Trophoblast cell (in vitro differentiated cells and primary cell): ENCODE measurements around the gene FAM25G.

ENCODE experiments used
- DNase-seq, 2 donors: peaks; one replicate each; pipeline ENCODE4 v3.0.0-alpha.2; 2016
- H2AFZ ChIP-seq: 2 replicates; pipeline ENCODE4 v1.6.1; 2013; ENCODE audit warnings: low read length, moderate library complexity, mild to moderate bottlenecking; ENCODE audit not compliant: insufficient read depth, poor library complexity
- H2AK5ac ChIP-seq: 2 replicates; pipeline ENCODE4 v1.6.1; 2013; ENCODE audit warnings: mild to moderate bottlenecking, low read length
- H2BK120ac ChIP-seq: 2 replicates; pipeline ENCODE4 v1.6.1; 2013; ENCODE audit warnings: low read length, mild to moderate bottlenecking, moderate library complexity; ENCODE audit not compliant: insufficient read depth, poor library complexity
- H2BK12ac ChIP-seq: 2 replicates; pipeline ENCODE4 v1.6.1; 2013; ENCODE audit warnings: mild to moderate bottlenecking, low read length, moderate library complexity
- H2BK5ac ChIP-seq: 2 replicates; pipeline ENCODE4 v1.6.1; 2013; ENCODE audit warnings: low read length, low read depth, moderate library complexity, mild to moderate bottlenecking; ENCODE audit not compliant: poor library complexity
- H3K14ac ChIP-seq: 2 replicates; pipeline ENCODE4 v1.6.1; 2013; ENCODE audit warnings: mild to moderate bottlenecking, low read length
- H3K18ac ChIP-seq: 2 replicates; pipeline ENCODE4 v1.6.1; 2013; ENCODE audit warnings: mild to moderate bottlenecking, low read length
- H3K23ac ChIP-seq: 2 replicates; pipeline ENCODE4 v1.6.1; 2013; ENCODE audit warnings: low read length
- H3K27ac ChIP-seq: 2 replicates; pipeline ENCODE4 v1.5.1; 2013; ENCODE audit warnings: low read depth, mild to moderate bottlenecking, inconsistent platforms, low read length, moderate library complexity
- H3K27me3 ChIP-seq: 2 replicates; pipeline ENCODE4 v1.6.1; 2013; ENCODE audit warnings: inconsistent platforms, mild to moderate bottlenecking, low read length, moderate library complexity; ENCODE audit not compliant: insufficient read depth
- H3K36me3 ChIP-seq, 2 experiments: 1 replicate in 1 of 2; 2 replicates in 1 of 2; pipeline ENCODE4 v1.6.1; 2013; ENCODE audit warnings: low read length in 2 of 2, mild to moderate bottlenecking in 2 of 2, moderate library complexity in 1 of 2; ENCODE audit not compliant: insufficient read depth in 2 of 2, control insufficient read depth in 1 of 2
- H3K4ac ChIP-seq: 2 replicates; pipeline ENCODE4 v1.6.1; 2013; ENCODE audit warnings: low read depth, mild to moderate bottlenecking, low read length, moderate library complexity
- H3K4me1 ChIP-seq, 2 experiments: 1 replicate in 1 of 2; 2 replicates in 1 of 2; pipeline ENCODE4 v1.6.1; 2013; ENCODE audit warnings: low read length in 2 of 2, mild to moderate bottlenecking in 2 of 2, moderate library complexity in 1 of 2; ENCODE audit not compliant: insufficient read depth in 2 of 2, control insufficient read depth in 1 of 2
- H3K4me2 ChIP-seq: 2 replicates; pipeline ENCODE4 v1.6.1; 2013; ENCODE audit warnings: inconsistent platforms, mild to moderate bottlenecking, low read length, moderate library complexity
- H3K4me3 ChIP-seq: 2 replicates; pipeline ENCODE4 v1.5.1; 2013; ENCODE audit warnings: mild to moderate bottlenecking, low read depth, low read length, inconsistent platforms
- H3K79me1 ChIP-seq: one replicate; pipeline ENCODE4 v1.6.1; 2013; ENCODE audit warnings: low read length
- H3K79me2 ChIP-seq: 2 replicates; pipeline ENCODE4 v1.6.1; 2013; ENCODE audit warnings: low read length, mild to moderate bottlenecking; ENCODE audit not compliant: control insufficient read depth, insufficient read depth, poor library complexity
- H3K9ac ChIP-seq: 2 replicates; pipeline ENCODE4 v1.6.1; 2013; ENCODE audit warnings: mild to moderate bottlenecking, low read length
- H3K9me3 ChIP-seq: 2 replicates; pipeline ENCODE4 v1.6.1; 2013; ENCODE audit warnings: low read depth, mild to moderate bottlenecking, control low read depth, inconsistent platforms, low read length; ENCODE audit not compliant: insufficient read depth
- H4K12ac ChIP-seq: 2 replicates; pipeline ENCODE4 v1.6.1; 2013; ENCODE audit warnings: low read depth, mild to moderate bottlenecking, low read length, moderate library complexity
- H4K8ac ChIP-seq: 2 replicates; pipeline ENCODE4 v1.6.1; 2013; ENCODE audit warnings: low read depth, mild to moderate bottlenecking, low read length, moderate library complexity
- H4K91ac ChIP-seq: one replicate; pipeline ENCODE4 v1.6.1; 2013; ENCODE audit warnings: low read depth, mild to moderate bottlenecking, low read length, moderate library complexity
- WGBS: extraction: QIAGEN DNeasy Blood & Tissue Kit; methylation state at CpG from one replicate; pipeline ENCODE4 v1.1.7; 2013; ENCODE audit warnings: missing lambda C conversion rate; ENCODE audit not compliant: insufficient read length, insufficient coverage; ENCODE audit errors: extremely low coverage; 5-methylcytosine and 5-hydroxymethylcytosine counted together

FAM25G gene

GRCh38 chr10:47443145-47443544, 48.4 kb downstream of the FAM25G start:
- Histone ChIP-seq H4K12ac (no peak overlapping the region), H2AK5ac (no peak overlapping the region)
- no CpG with 5 or more reads among the region's 2 CpGs for WGBS

GRCh38 chr10:47442351-47442750, 49.1 kb downstream of the FAM25G start:
- H3K79me2 ChIP-seq, result peaks cover 3% of the 10 kb centered on the region
- peaks cover 9% of the 10 kb centered on the region for H3K79me1 ChIP-seq
- peak overlapping the region; percentile 67 for H4K8ac ChIP-seq
- peaks cover 4 to 7% of the 10 kb centered on the region in 2 experiments for H3K4me1 ChIP-seq
- H3K27ac ChIP-seq, result peak overlapping the region; percentile 76
- peak overlapping the region; percentile 76 for H3K14ac ChIP-seq
- no peak overlapping the region for H3K4me2 ChIP-seq
- H3K27me3 ChIP-seq, result no peaks in the 10 kb centered on the region
- H2BK12ac ChIP-seq, result peak overlapping the region; percentile 76
- peak overlapping the region; percentile 58 for H4K91ac ChIP-seq
- no peak overlapping the region for H3K4me3 ChIP-seq
- peak overlapping the region; percentile 21 for H2AK5ac ChIP-seq
- WGBS, result no CpG with 5 or more reads among the region's 5 CpGs
- H2BK120ac ChIP-seq, result peak overlapping the region; percentile 74
- H2BK5ac ChIP-seq, result peak overlapping the region; percentile 67
- no peak overlapping the region for H3K9ac ChIP-seq
- no peaks in the 10 kb centered on the region for H3K36me3 ChIP-seq
- no peak overlapping the region for H2AFZ ChIP-seq
- H3K18ac ChIP-seq, result peak overlapping the region; percentile 68
- peak; percentile 33 to 58 for DNase-seq
- peaks cover 10% of the 10 kb centered on the region for H3K9me3 ChIP-seq
- H3K23ac ChIP-seq, result no peak overlapping the region
- peak overlapping the region; percentile 22 for H3K4ac ChIP-seq
- H4K12ac ChIP-seq, result no peak overlapping the region

More at GRCh38 chr10:47443145-47443544, 48.4 kb downstream of the FAM25G start:
- Histone ChIP-seq H3K18ac (no peak overlapping the region), H3K36me3 (no peaks in the 10 kb centered on the region), H3K79me1 (peaks cover 9% of the 10 kb centered on the region), H3K9me3 (peaks cover 10% of the 10 kb centered on the region), H3K14ac (no peak overlapping the region), H3K79me2 (peaks cover 3% of the 10 kb centered on the region), H3K4ac (no peak overlapping the region), H3K27ac (no peak overlapping the region), H3K27me3 (no peaks in the 10 kb centered on the region), H4K8ac (no peak overlapping the region), H4K91ac (peak overlapping the region; percentile 6), H3K23ac (no peak overlapping the region), H2BK12ac (no peak overlapping the region), H3K4me1 (peaks cover 4 to 7% of the 10 kb centered on the region in 2 experiments), H2AFZ (no peak overlapping the region), H2BK120ac (no peak overlapping the region), H3K4me2 (no peak overlapping the region), H3K9ac (no peak overlapping the region), H3K4me3 (no peak overlapping the region), H2BK5ac (no peak overlapping the region)
- peak in 1 of 2 donors; percentile 25 for DNase-seq

GRCh38 chr10:47441938-47442337, 49.6 kb downstream of the FAM25G start:
- Histone ChIP-seq H3K4me3 (no peak overlapping the region), H4K12ac (no peak overlapping the region), H3K14ac (no peak overlapping the region), H2BK120ac (peak overlapping the region; percentile 41), H3K27ac (peak overlapping the region; percentile 76), H2AFZ (no peak overlapping the region), H4K91ac (peak overlapping the region; percentile 58), H2BK12ac (no peak overlapping the region), H3K27me3 (no peaks in the 10 kb centered on the region), H2BK5ac (peak overlapping the region; percentile 67), H3K79me1 (peaks cover 9% of the 10 kb centered on the region), H3K9ac (no peak overlapping the region), H3K18ac (no peak overlapping the region), H4K8ac (peak overlapping the region; percentile 31), H3K4me2 (no peak overlapping the region), H3K79me2 (peaks cover 3% of the 10 kb centered on the region), H3K4ac (no peak overlapping the region), H3K4me1 (peaks cover 4 to 7% of the 10 kb centered on the region in 2 experiments), H3K36me3 (no peaks in the 10 kb centered on the region), H3K9me3 (peaks cover 10% of the 10 kb centered on the region), H3K23ac (no peak overlapping the region), H2AK5ac (no peak overlapping the region)
- WGBS, result no CpG with 5 or more reads among the region's 4 CpGs
- DNase-seq, result no peak

GRCh38 chr10:47440207-47440606, 51.3 kb downstream of the FAM25G start:
- peaks cover 5% of the 10 kb centered on the region for H3K9me3 ChIP-seq
- no peak overlapping the region for H4K91ac ChIP-seq
- no peak overlapping the region for H2BK12ac ChIP-seq
- no peak overlapping the region for H3K9ac ChIP-seq
- no peak overlapping the region for H3K14ac ChIP-seq
- H2BK120ac ChIP-seq, result no peak overlapping the region
- H3K27ac ChIP-seq, result no peak overlapping the region
- DNase-seq, result peak in 1 of 2 donors; percentile 4
- H3K18ac ChIP-seq, result no peak overlapping the region
- no peak overlapping the region for H3K4me2 ChIP-seq
- H3K4ac ChIP-seq, result no peak overlapping the region
- no peak overlapping the region for H3K4me3 ChIP-seq
- no peak overlapping the region for H2BK5ac ChIP-seq
- H3K36me3 ChIP-seq, result no peaks in the 10 kb centered on the region
- peaks cover 4 to 7% of the 10 kb centered on the region in 2 experiments for H3K4me1 ChIP-seq
- H4K8ac ChIP-seq, result no peak overlapping the region
- no peak overlapping the region for H2AFZ ChIP-seq
- no peak overlapping the region for H3K23ac ChIP-seq
- H3K79me2 ChIP-seq, result peaks cover 3% of the 10 kb centered on the region
- peaks cover 9% of the 10 kb centered on the region for H3K79me1 ChIP-seq
- no peak overlapping the region for H2AK5ac ChIP-seq
- no peaks in the 10 kb centered on the region for H3K27me3 ChIP-seq
- no peak overlapping the region for H4K12ac ChIP-seq
- WGBS, result no CpG with 5 or more reads among the region's 4 CpGs
